Activated CD8-positive, alpha-beta T cell treated with anti-CD3 and anti-CD28 coated beads for 36 hours (primary cell): ENCODE results near the gene MCAM. TPM values are rescaled to one million over a fixed set of nuclear protein-coding genes. Genes with fewer than 3 reads are reported as not detected.

Source experiments
- ATAC-seq: fragments of 200-7000 bp; cut with Tn5 transposase; one replicate; pipeline ENCODE4 v1.10.0; 2021; ENCODE audit warnings: mild to moderate bottlenecking, moderate library complexity
- CTCF ChIA-PET: fragments of 350-600 bp; sonication (Branson Sonifier 250); formaldehyde crosslinking; loops from one replicate; lab custom pipeline; 2021; ENCODE audit warnings: antibody characterized with exemption; lab: Charles Lee
- POLR2A ChIA-PET: fragments of 350-600 bp; sonication (Branson Sonifier 250); formaldehyde crosslinking; loops from one replicate; lab custom pipeline; 2021; ENCODE audit warnings: antibody characterized with exemption; lab: Charles Lee
- DNase-seq: peaks from one replicate; pipeline ENCODE4 v3.0.0-alpha.2; 2020
- H3K27ac Mint-ChIP-seq: one replicate; pipeline ENCODE4 v1.8.0; 2021; ENCODE audit warnings: mild to moderate bottlenecking, mixed read lengths
- H3K27me3 Mint-ChIP-seq: one replicate; pipeline ENCODE4 v1.8.0; 2021; ENCODE audit warnings: mixed read lengths
- H3K36me3 Mint-ChIP-seq: one replicate; pipeline ENCODE4 v1.8.0; 2021; ENCODE audit warnings: low read depth, mixed read lengths
- H3K4me1 Mint-ChIP-seq: one replicate; pipeline ENCODE4 v1.8.0; 2021; ENCODE audit warnings: low read depth, mixed read lengths
- H3K4me3 Mint-ChIP-seq: one replicate; pipeline ENCODE4 v1.8.0; 2021; ENCODE audit warnings: mild to moderate bottlenecking, moderate library complexity, mixed read lengths
- H3K9me3 Mint-ChIP-seq: one replicate; pipeline ENCODE4 v1.8.0; 2021; ENCODE audit warnings: mixed read lengths
- CTCF ChIP-seq: fragments of 200-600 bp; IDR thresholded peaks from one replicate; pipeline ENCODE4 v1.8.0; 2022; ENCODE audit warnings: antibody characterized with exemption, mild to moderate bottlenecking
- intact Hi-C: fragments of 100-400 bp; cut with micrococcal nuclease; formaldehyde crosslinking; loops from one replicate; pipeline ENCODE4 v1.10.0; 2022
- total RNA-seq, 2 experiments: library from RNA; stranded (reverse); gene quantifications; one replicate each; pipeline ENCODE4 v1.2.3, GENCODE V29; 2021

Gene MCAM
- total RNA-seq, 2 experiments from 2014 or later, result 8.0 to 8.3 TPM

DNA sequence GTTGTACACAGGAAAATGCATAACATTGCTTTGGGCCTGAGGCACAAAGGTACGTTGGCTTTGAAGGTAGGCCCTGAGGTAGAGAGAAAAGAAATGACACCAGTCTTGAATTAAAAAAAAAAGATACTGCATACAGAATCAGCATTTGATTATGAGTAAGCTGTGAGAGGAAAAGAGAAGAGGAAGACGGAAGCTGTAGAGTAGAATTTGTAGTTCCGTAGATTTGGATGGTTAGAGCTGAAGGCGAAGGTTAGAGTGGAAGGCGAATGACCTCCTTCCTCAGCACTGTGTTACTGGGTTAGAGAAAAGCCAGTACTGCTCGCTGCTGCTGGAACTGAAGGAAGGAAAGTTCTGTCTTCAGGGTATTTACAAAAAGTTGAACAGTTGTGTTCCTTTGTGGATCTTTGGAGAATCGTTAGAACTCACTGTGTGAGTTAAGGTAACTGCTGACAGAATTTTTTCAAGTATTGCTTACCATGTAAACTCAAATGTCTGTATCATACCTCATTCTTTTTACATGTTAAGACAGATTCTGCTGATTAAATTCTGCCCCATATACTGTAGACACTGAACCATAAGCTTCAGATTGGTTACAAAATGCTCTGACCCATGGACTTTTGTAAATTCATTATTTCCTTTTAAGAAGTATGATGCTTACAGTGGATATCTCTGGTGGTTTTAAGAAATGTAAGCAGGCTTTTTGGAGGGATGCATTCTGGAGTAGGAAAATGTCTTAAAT, 50.2 kb downstream of the MCAM start:
- Mint-ChIP-seq H3K27ac (peak overlapping the region; percentile 91), H3K27me3 (no peaks in the 10 kb centered on the region), H3K4me3 (peak overlapping the region; percentile 56), H3K36me3 (no peaks in the 10 kb centered on the region), H3K9me3 (no peaks in the 10 kb centered on the region), H3K4me1 (peaks cover 38% of the 10 kb centered on the region)
- DNase-seq, result no peak
- CTCF ChIA-PET, result interaction anchor here (0.6 to 4.6 kb wide), 8 partner anchors 9 to 199 kb away, joined by 3 to 36 read pairs (median 4); partner anchors contain the start of genes CBL and VPS11
- ATAC-seq, result peak; percentile 34
- intact Hi-C loops, result no loop called here
- POLR2A ChIA-PET, result interaction anchor here (0.6 to 2.9 kb wide), 9 partner anchors 8 to 60 kb away, joined by 3 to 15 read pairs (median 3); no protein-coding TSS in a partner anchor
- no peak for TF ChIP-seq CTCF

DNA sequence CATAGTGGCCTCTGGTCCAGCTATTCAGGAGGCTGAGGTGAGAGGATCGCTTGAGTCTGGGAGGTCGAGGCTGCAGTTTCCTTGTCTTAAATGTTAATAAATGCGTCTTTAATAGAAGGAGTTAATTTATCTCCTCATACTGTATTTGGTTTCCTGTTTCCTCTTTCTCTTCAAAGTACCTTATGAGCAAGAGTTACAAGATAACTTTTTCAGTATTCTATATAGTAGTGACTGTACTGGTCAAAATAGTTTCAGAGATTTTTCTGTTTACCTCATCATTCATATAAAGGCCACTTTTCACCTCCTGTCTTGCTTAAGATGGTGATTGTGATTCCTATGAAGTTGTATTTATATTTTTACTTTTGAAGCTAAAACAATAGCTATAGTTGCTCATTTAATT, 50.9 kb downstream of the MCAM start:
- Mint-ChIP-seq H3K27ac (peak overlapping the region; percentile 91), H3K4me3 (peak overlapping the region; percentile 56), H3K9me3 (no peaks in the 10 kb centered on the region), H3K4me1 (peaks cover 38% of the 10 kb centered on the region), H3K27me3 (no peaks in the 10 kb centered on the region), H3K36me3 (no peaks in the 10 kb centered on the region)
- intact Hi-C loops, result no loop called here
- no peak for TF ChIP-seq CTCF
- POLR2A ChIA-PET, result interaction anchor here (1.0 to 2.9 kb wide), 5 partner anchors 13 to 97 kb away, joined by 3 to 15 read pairs (median 4); partner anchors contain the start of gene NLRX1
- DNase-seq, result no peak
- ATAC-seq, result peak; percentile 25
- CTCF ChIA-PET, result interaction anchor here (0.7 to 4.6 kb wide), 5 partner anchors 10 to 199 kb away, joined by 3 to 36 read pairs (median 7); partner anchors contain the start of genes CBL and VPS11

- peak; percentile 19 for ATAC-seq
- CTCF ChIA-PET, result interaction anchor here (0.9 to 5.9 kb wide), 16 partner anchors 9 to 95 kb away, joined by 3 to 37 read pairs (median 4); partner anchors contain the start of genes CBL and NLRX1
- H3K4me1 Mint-ChIP-seq, result peaks cover 50% of the 10 kb centered on the region
Observed at GRCh38 chr11:119263352-119263940, 53.5 kb downstream of the MCAM start.

DNA sequence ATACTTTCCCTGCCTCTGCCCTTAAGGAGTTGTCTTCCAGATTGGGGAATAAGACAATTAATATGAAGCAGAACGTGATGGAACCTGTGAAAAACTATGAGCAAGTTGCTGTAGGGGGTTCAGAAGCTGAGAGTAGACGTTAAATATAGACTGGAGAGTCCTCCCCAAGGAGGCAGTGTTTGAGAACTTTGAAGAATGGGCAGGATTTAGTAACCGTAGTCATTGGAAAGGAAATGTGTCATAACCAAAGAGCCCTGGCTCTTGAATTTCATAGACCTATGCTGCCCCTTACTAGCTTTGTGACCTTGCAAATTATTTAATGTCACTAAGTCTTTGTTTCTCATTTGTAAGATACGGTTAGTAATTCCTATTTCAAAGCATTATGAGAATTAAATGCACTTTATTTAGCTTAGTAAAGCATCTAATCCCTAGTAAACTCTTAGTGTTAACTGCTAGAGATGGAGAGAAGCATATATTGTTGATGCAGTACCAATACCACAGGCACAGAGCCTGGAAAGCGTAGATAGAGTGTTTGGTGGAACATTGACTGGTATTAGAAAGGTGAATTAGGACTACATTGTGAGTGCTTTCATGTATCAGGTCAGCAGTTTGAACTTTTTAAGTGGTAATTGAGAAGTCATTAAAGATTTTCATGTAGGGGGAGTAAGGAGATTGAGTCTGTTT, 54.1 kb downstream of the MCAM start:
- TF ChIP-seq CTCF, result peak; percentile 28
- no peak overlapping the region for H3K4me3 Mint-ChIP-seq
- peak; percentile 15 for DNase-seq
- peak; percentile 83 for ATAC-seq
- ChIA-PET POLR2A (interaction anchor here (0.6 to 2.0 kb wide), 2 partner anchors 11 to 471 kb away, joined by 3 to 8 read pairs; no protein-coding TSS in a partner anchor), CTCF (interaction anchor here (0.9 to 5.9 kb wide), 18 partner anchors 10 to 94 kb away, joined by 3 to 37 read pairs (median 4); partner anchors contain the start of genes CBL and NLRX1)
- intact Hi-C loops, result loop anchor here (2.0 kb wide), 1 partner anchor 56 kb away; the partner anchor contains the start of gene CBL
- no peaks in the 10 kb centered on the region for H3K27me3 Mint-ChIP-seq
- H3K27ac Mint-ChIP-seq, result no peak overlapping the region
- peaks cover 5% of the 10 kb centered on the region for H3K36me3 Mint-ChIP-seq
- peaks cover 52% of the 10 kb centered on the region for H3K4me1 Mint-ChIP-seq
- H3K9me3 Mint-ChIP-seq, result peaks cover 2% of the 10 kb centered on the region

More at GRCh38 chr11:119263352-119263940, 53.5 kb downstream of the MCAM start:
- POLR2A ChIA-PET, result interaction anchor here (0.6 to 2.0 kb wide), 2 partner anchors 11 to 472 kb away, joined by 3 to 8 read pairs; no protein-coding TSS in a partner anchor
- Mint-ChIP-seq H3K9me3 (no peaks in the 10 kb centered on the region), H3K36me3 (peaks cover 2% of the 10 kb centered on the region), H3K27me3 (no peaks in the 10 kb centered on the region), H3K4me3 (no peak overlapping the region), H3K27ac (no peak overlapping the region)
- TF ChIP-seq CTCF, result no peak
- intact Hi-C loops, result loop anchor here (2.0 kb wide), 1 partner anchor 57 kb away; the partner anchor contains the start of gene CBL
- no peak for DNase-seq
